Measurements from ENCODE around the gene ACTR1B.
"Not testable (repeated sequence)": the region's sequence is repeated elsewhere in the genome, so short reads cannot be mapped to it uniquely, and the experiment has no call there.

The ACTR1B gene

GRCh38 chr2:97615746-97616145 is 48.1 kb downstream of the ACTR1B start:
- not testable (repeated sequence) for DNase-seq (ENCODE audit: low read depth)

DNA sequence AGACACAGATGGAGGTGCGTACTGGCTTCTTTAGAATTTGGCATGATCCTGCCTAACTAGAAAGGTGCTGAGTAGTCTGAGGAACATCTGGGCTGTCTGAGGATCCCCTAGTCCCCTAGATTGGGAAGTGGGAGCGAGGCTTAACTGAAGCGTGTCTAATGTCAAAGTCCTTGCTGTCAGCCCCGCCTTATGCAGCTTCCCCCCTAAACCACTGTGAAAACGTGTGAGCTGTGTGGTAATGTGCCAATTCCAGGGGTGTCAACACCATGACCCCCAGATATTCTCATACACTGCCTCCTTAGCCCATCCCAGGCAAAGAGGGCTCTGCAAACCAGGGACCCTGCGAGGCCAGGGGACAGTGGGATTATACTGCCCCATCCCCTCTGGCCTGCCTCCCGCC is 51.9 kb downstream of the ACTR1B start:
- not testable (repeated sequence) for DNase-seq (ENCODE audit: low read depth)

DNA sequence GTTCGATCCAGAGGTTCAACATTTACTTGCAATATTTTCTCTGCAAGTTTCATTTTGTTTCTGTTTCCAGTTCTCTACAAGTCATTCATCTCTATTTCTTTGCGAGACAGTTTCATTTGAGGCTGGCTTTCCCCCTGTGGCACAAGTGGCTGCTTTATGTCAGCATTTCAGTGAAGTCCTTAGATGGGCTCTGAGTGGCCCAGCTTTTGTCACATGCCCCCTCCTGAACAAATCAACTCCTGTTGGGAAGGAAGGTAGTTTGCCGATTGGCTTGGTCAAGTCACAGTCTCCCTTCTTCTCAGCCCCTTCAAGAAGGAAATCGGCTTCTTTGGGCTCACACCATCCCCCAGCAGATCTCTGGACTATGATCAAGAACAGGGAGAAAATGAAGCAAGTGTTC is 55.1 kb downstream of the ACTR1B start:
- not testable (repeated sequence) for DNase-seq (ENCODE audit: low read depth)
